ENCODE data around the gene PPP2R3B.
"Not testable (repeated sequence)": the region's sequence is repeated elsewhere in the genome, so short reads cannot be mapped to it uniquely, and the experiment has no call there.

The PPP2R3B gene

GRCh38 chrX:353566-354535, 32.9 kb downstream of the PPP2R3B start:
- DNase-seq (ENCODE audit: low read depth in 3 of 3), result no peak

DNA sequence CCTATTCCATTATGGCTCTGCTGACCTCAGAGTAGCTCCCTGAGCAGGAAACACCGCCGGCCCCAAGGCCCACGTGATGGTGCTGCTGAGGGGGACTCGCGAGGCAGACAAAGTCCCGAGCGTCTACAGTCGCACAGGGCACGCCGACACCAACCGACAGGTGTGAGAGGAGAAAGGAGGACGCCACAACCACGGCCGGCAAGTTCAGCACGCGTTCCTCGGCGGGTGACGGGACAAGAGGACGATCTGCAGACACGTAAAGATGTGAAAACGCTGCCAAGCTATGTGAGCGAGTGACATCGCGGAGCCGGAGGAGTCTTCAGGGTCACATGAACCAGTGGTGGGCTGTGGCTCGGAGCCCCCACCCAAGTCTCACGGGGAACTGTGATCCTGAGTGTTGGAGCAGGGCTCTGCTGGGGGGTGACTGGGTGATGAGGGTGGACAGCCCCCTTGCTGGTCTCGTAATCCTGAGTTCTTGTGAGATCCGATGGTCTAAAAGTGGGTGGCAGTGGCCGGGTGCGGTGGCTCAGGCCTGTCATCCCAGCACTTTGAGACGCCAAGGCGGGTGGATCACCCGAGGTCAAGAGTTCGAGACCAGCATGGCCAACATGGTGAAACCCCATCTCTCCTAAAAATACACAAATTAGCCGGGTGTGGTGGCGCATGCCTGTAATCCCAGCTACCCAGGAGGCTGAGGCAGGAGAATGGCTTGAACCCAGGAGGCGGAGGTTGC, 34.0 kb downstream of the PPP2R3B start:
- DNase-seq (ENCODE audit: low read depth in 3 of 3), result no peak

- DNase-seq (ENCODE audit: low read depth in 3 of 3), result no peak
These were observed 34.5 kb downstream of the PPP2R3B start for GRCh38 chrX:352181-352580.

DNA sequence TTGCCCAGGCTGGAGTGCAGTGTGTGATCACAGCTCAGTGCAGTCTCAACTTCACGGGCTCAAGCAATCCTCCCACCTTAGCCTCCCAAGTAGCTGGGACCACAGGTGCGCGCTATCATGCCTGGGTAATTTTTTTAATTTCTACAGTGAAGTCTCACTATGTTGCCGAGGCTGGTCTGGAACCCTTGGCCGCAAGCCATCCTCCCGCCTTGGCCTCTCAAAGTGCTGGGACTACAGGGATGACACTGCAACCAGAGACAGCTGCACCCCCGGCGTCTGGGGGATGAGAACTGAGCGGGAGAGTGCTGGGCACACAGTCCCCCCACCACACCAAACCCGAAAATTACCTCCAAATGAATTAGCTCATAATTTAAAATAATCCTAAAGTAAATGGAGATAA, 35.0 kb downstream of the PPP2R3B start:
- no peak for DNase-seq (ENCODE audit: low read depth in 3 of 3)

DNA sequence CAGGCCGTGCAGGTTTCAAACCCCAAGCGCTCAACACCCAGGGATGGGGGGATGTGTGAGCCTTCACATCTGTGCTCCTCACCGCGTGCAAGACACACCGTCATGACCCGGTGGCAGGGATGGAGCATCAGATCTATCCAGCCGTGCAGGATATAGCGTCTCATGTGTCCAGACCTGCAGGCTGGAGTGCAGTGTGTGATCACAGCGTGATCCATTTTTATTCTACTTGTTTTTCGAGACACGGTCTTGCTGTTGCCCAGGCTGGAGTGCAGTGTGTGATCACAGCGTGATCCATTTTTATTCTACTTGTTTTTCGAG, 35.4 kb downstream of the PPP2R3B start:
- not testable (repeated sequence) for DNase-seq (ENCODE audit: low read depth in 3 of 3)

- no peak for DNase-seq (ENCODE audit: low read depth in 3 of 3)
These were observed 36.0 kb downstream of the PPP2R3B start for GRCh38 chrX:350534-351323.

DNA sequence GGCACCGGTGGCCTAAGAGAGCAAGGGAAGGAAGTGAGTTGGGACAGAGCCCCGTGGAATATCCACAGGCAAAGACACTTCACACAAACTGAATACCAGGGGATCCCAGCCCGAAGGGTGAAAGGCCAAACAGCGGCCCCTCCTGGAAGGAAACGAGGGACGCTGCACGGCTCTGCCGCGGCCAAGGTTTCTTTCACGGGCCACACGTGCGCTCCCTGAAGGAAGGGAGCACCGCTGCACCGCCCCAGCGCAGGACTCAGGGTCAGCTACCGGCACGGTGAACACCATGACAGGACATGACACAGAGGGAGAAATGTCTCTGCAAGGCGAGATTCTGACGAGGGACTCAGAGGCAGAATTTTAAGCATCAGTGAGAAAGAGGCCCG, 36.6 kb downstream of the PPP2R3B start:
- DNase-seq (ENCODE audit: low read depth in 3 of 3), result no peak

GRCh38 chrX:349702-350101, 37.0 kb downstream of the PPP2R3B start:
- no peak for DNase-seq (ENCODE audit: low read depth in 3 of 3)

DNA sequence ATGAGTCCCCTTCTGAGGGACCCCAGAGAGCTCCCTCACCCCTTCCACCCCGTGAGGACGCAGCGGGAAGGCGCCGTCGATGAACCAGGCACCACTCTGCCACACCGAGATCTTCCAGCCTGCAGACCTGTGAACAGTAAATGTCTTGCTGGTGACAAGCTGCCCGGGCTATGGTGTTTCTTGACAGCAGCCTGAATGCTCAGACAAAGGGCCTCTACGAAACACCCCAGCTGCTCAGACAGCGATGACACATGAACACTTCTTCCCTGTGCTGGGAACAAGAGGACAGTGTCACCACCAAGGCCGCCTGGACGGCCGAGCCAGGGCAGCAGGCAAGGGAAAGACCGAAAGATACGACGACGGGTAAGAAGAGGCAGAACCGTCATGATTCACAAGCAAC, 37.5 kb downstream of the PPP2R3B start:
- DNase-seq (ENCODE audit: low read depth in 3 of 3), result no peak

- DNase-seq (ENCODE audit: low read depth in 3 of 3), result no peak
These were observed 38.1 kb downstream of the PPP2R3B start for GRCh38 chrX:348461-349117.

GRCh38 chrX:347351-348117, 39.2 kb downstream of the PPP2R3B start:
- no peak for DNase-seq (ENCODE audit: low read depth in 3 of 3)

DNA sequence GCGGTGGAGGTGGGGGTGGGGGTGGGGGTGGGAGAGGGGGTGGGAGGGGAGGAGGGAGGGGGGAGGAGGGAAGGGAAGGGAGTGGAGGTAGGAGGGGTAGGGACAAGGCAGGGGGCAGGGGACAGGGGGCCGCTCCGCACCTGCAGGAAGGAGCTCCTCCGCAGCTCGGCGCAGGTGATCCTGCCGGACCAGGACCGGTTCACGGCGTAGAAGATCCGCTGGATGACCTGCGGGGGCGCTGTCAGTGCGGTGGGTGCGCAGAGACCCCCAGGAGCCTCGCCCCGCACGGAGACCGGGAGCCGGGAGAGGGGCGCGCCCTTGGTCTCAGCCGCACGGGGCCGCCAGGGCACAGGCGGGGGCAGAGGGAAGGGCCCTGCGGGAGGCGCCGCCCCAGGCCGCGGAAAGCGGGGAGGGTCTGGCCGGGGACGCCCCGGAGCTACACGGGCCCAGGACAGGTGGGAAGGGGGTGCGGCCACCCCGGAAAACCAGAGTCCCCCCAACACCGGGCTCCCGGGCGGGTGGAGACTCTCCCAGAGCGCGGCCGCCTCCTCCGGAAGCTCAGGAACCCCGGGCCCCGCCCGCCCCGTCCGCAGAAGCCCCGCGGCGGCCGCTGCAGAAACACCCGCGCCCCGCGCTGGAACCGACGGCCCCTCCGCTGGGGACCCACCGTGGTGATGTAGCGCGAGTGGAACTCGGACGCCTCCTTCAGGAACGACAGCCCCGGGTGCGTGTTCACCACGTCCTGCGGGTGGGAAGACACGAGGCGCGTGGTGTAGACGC, 40.5 kb downstream of the PPP2R3B start:
- no peak for DNase-seq (ENCODE audit: low read depth in 3 of 3)

DNA sequence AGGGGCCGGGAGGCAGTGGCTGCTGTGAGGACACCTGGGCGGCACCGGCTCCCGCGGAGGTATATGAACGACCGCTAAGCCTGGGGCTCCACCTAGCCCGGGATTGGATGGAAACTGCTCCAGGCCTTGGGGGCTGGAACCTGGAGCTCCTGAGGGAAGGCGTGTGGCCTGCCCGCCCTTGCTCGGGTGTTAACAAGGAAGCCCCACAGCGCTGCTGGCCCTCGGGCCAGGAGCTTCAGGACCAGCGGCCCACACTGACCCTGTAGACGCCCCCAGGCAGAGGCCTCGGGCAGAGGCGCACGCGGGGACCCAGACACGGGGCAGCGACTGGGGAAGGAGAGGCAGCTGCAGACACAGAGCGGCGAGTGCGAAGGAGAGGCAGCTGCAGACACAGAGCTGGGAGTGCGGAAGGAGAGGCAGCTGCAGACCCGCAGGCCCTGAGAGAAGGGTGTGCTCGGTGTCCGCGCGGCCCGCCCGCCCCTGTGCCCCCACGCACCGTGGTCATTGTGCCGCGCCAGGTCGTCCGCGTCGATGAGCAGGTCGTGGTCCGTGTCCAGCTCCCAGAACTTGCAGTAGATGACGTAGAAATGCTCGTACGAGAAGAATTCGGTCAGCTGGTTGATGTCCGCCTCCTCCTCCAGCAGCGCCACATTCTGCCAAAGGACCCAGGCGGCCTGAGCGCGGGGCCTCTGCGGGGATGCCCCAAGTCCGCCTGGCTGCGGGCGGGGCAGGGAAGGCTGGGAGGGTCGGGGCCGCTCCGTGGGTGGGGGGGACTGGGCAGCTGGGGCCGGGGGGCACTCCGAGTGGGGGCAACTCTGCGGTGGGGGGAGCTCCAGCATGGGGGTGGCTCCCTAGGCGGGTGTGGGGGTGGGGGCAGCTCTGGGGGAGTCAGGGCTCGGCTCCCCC, 41.4 kb downstream of the PPP2R3B start:
- no peak for DNase-seq (ENCODE audit: low read depth in 3 of 3)

GRCh38 chrX:344371-344901, 42.3 kb downstream of the PPP2R3B start:
- DNase-seq (ENCODE audit: low read depth in 3 of 3), result no peak

DNA sequence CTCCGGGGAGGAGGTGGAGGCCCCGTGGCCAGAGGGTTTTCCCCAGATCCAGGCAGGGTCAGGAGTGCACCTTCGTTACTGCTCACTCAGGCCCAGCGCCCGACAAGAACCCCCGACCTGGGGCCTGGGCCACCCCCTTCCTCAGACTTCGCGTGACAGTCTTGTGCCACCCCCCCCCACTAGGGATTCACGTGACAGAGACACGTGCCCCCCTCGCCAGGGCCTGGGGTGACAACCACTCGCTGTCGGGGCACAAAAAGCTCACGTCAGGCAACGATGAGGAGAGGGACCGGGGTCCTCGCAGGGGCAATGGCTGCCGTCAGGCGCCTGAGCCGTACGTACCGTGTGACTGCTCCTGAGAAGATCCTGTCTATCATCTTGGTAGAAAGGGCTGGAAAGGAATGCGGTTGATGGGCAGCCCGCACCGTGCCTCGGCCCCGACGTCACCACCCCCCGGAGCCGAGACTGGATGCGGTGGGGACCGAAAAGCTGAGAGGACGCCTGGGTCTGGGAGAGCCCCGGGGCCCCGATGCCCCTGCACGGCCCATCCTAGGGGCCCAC, 45.1 kb downstream of the PPP2R3B start:
- no peak for DNase-seq (ENCODE audit: low read depth in 3 of 3)

- no peak for DNase-seq (ENCODE audit: low read depth in 3 of 3)
These were observed 45.9 kb downstream of the PPP2R3B start for GRCh38 chrX:340641-341423.

DNA sequence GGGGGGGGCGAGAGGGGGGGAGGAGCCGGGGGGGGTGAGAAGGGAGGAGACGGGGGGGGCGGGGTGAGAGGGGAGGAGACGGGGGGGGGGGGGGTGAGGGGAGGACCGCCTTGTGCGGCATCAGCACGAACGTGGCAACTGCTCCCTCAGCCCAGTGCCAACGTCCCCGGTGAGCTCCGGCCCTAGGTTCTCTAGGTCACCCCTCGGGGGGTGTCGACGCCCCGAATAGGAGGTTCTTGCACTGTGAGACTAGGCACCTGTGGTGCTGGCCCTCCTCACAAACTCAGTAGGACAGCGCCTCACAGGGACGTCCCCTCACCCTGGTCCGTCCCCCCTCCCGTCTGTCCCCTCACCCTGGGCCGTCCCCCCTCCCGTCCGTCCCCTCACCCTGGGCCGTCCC, 46.6 kb downstream of the PPP2R3B start:
- no peak for DNase-seq (ENCODE audit: low read depth in 3 of 3)
